PC-9 (cell line): Measurements from ENCODE around the gene AHRR. TPM values are rescaled to one million over a fixed set of nuclear protein-coding genes. Genes with fewer than 3 reads are reported as not detected.

Experiments
- BruUV-seq: library from RNA; stranded (reverse); fragments of 400-500 nt; replicated peaks from 2 replicates; lab custom pipeline; 2021; lab: Mats Ljungman, UMichigan
- CTCF ChIA-PET: fragments of 300-600 bp; sonication (Branson Sonifier 250); formaldehyde crosslinking; loops from one replicate; lab custom pipeline; 2022; ENCODE audit warnings: antibody characterized with exemption; lab: Charles Lee
- POLR2A ChIA-PET: fragments of 300-600 bp; sonication (Branson Sonifier 250); formaldehyde crosslinking; loops from one replicate; lab custom pipeline; 2022; ENCODE audit warnings: antibody characterized with exemption; ENCODE audit not compliant: unreplicated experiment; lab: Charles Lee
- DNase-seq, 2 experiments: peaks; one replicate each; pipeline versions ENCODE4 v3.0.0 to v3.0.0-alpha.2; 2015 to 2022; ENCODE audit warnings: mixed read lengths in 1 of 2
- H2AFZ ChIP-seq: fragments of 200-600 bp; sonication (generic); 2 replicates; pipeline ENCODE4 v1.8.1; 2017; ENCODE audit warnings: antibody characterized with exemption
- H3F3A ChIP-seq: fragments of 200-600 bp; sonication (generic); 2 replicates; pipeline ENCODE4 v1.8.1; 2017; ENCODE audit warnings: antibody characterized with exemption, mild to moderate bottlenecking, low read depth; ENCODE audit not compliant: insufficient read depth
- H3K27ac ChIP-seq: fragments of 200-600 bp; sonication (generic); 2 replicates; pipeline ENCODE4 v1.6.1; 2016; ENCODE audit warnings: mixed run types
- H3K27me3 ChIP-seq: fragments of 200-600 bp; sonication (generic); 2 replicates; pipeline ENCODE4 v1.6.1; 2016; ENCODE audit warnings: low read depth, mixed run types; ENCODE audit not compliant: insufficient read depth
- H3K36me3 ChIP-seq: fragments of 200-600 bp; sonication (generic); 2 replicates; pipeline ENCODE4 v1.6.1; 2016; ENCODE audit warnings: low read depth, mixed run types
- H3K4me1 ChIP-seq: fragments of 200-600 bp; sonication (generic); replicated peaks from 2 replicates; pipeline ENCODE4 v1.6.1; 2016; ENCODE audit warnings: mixed run types; ENCODE audit not compliant: insufficient read depth
- H3K4me2 ChIP-seq: fragments of 200-600 bp; sonication (generic); 2 replicates; pipeline ENCODE4 v1.6.1; 2017; ENCODE audit warnings: mixed run types
- H3K4me3 ChIP-seq: fragments of 200-600 bp; sonication (generic); 2 replicates; pipeline ENCODE4 v1.6.1; 2016; ENCODE audit warnings: mixed run types
- H3K79me2 ChIP-seq: fragments of 200-600 bp; sonication (generic); 2 replicates; pipeline ENCODE4 v1.6.1; 2017; ENCODE audit warnings: low read depth, mixed run types
- H3K9me2 ChIP-seq: fragments of 200-600 bp; sonication (generic); 2 replicates; pipeline ENCODE4 v1.8.1; 2017; ENCODE audit warnings: mild to moderate bottlenecking; ENCODE audit not compliant: insufficient read depth
- H3K9me3 ChIP-seq: fragments of 200-600 bp; sonication (generic); 2 replicates; pipeline ENCODE4 v1.8.1; 2016; ENCODE audit warnings: low read depth; ENCODE audit not compliant: insufficient read depth
- H4K20me1 ChIP-seq: fragments of 200-600 bp; sonication (generic); 2 replicates; pipeline ENCODE4 v1.8.1; 2017; ENCODE audit not compliant: insufficient read depth
- CTCF ChIP-seq: fragments of 200-600 bp; sonication (generic); conservative IDR thresholded peaks from 2 replicates; pipeline ENCODE4 v1.6.1; 2017; ENCODE audit warnings: mixed run types, antibody characterized with exemption, mild to moderate bottlenecking, moderate library complexity
- EZH2 ChIP-seq: fragments of 200-600 bp; sonication (generic); IDR thresholded peaks from 2 replicates; pipeline ENCODE4 v1.8.0; 2017; ENCODE audit warnings: antibody characterized with exemption, low read depth
- intact Hi-C: fragments of 100-400 bp; cut with micrococcal nuclease; formaldehyde crosslinking; loops from one replicate; pipeline ENCODE4 v1.10.0; 2022; ENCODE audit not compliant: unreplicated experiment
- total RNA-seq: library from RNA; stranded (reverse); gene quantifications from 2 replicates; pipeline ENCODE4 v1.2.3, GENCODE V29; 2021

The AHRR gene
- total RNA-seq, 1 experiment from 2014 or later: 7.2 TPM

GRCh38 chr5:454936-455335 lies 133.4 kb downstream of the AHRR start:
- peaks cover 31% of the 10 kb centered on the region for H4K20me1 ChIP-seq

GRCh38 chr5:455806-456205 lies 134.3 kb downstream of the AHRR start:
- Histone ChIP-seq H3K4me1 (peaks cover 23% of the 10 kb centered on the region), H3K79me2 (peaks cover 71% of the 10 kb centered on the region), H3K4me2 (no peak overlapping the region), H2AFZ (no peak overlapping the region), H3K4me3 (no peak overlapping the region), H3K36me3 (peaks cover 69% of the 10 kb centered on the region), H3K9me2 (no peaks in the 10 kb centered on the region), H3F3A (peaks cover 21% of the 10 kb centered on the region), H3K9me3 (no peaks in the 10 kb centered on the region), H4K20me1 (peaks cover 27% of the 10 kb centered on the region), H3K27me3 (no peaks in the 10 kb centered on the region), H3K27ac (no peak overlapping the region)
- TF ChIP-seq EZH2 (no peak), CTCF (no peak)
- CTCF ChIA-PET: no interaction called here
- POLR2A ChIA-PET: interaction anchor here (0.7 kb wide), 1 partner anchor 1317 kb away, joined by 4 read pairs; no protein-coding TSS in a partner anchor
- no peak for DNase-seq
- intact Hi-C loops: loop anchor here (5.0 kb wide), 1 partner anchor 456 kb away; no protein-coding TSS in a partner anchor
- no TSS peak for BruUV-seq

More at GRCh38 chr5:454936-455335, 133.4 kb downstream of the AHRR start:
- H3K79me2 ChIP-seq: peaks cover 62% of the 10 kb centered on the region
- no peak overlapping the region for H3K27ac ChIP-seq
- DNase-seq: no peak
- intact Hi-C loops: loop anchor here (5.0 kb wide), 1 partner anchor 457 kb away; no protein-coding TSS in a partner anchor
- H3K36me3 ChIP-seq: peaks cover 68% of the 10 kb centered on the region
- H3K9me2 ChIP-seq: no peaks in the 10 kb centered on the region
- H3K27me3 ChIP-seq: no peaks in the 10 kb centered on the region
- no peaks in the 10 kb centered on the region for H3K9me3 ChIP-seq
- ChIA-PET CTCF (no interaction called here), POLR2A (no interaction called here)
- no peak overlapping the region for H2AFZ ChIP-seq
- H3K4me2 ChIP-seq: no peak overlapping the region
- peaks cover 23% of the 10 kb centered on the region for H3K4me1 ChIP-seq
- H3F3A ChIP-seq: peaks cover 21% of the 10 kb centered on the region
- TF ChIP-seq CTCF (no peak), EZH2 (no peak)
- no peak overlapping the region for H3K4me3 ChIP-seq
- BruUV-seq: no TSS peak

- H3K79me2 ChIP-seq: peaks cover 70% of the 10 kb centered on the region
- CTCF ChIA-PET: no interaction called here
- H3K27me3 ChIP-seq: no peaks in the 10 kb centered on the region
- POLR2A ChIA-PET: no interaction called here
- no TSS peak for BruUV-seq
- H3K9me2 ChIP-seq: no peaks in the 10 kb centered on the region
- H3K27ac ChIP-seq: no peak overlapping the region
- peaks cover 27% of the 10 kb centered on the region for H4K20me1 ChIP-seq
- intact Hi-C loops: loop anchor here (5.0 kb wide), 1 partner anchor 456 kb away; no protein-coding TSS in a partner anchor
- H3K36me3 ChIP-seq: peaks cover 63% of the 10 kb centered on the region
- H3K4me2 ChIP-seq: no peak overlapping the region
- no peak overlapping the region for H3K4me3 ChIP-seq
- TF ChIP-seq EZH2: no peak
- TF ChIP-seq CTCF: no peak
- peaks cover 21% of the 10 kb centered on the region for H3F3A ChIP-seq
- no peak overlapping the region for H2AFZ ChIP-seq
- peaks cover 23% of the 10 kb centered on the region for H3K4me1 ChIP-seq
- H3K9me3 ChIP-seq: no peaks in the 10 kb centered on the region
- no peak for DNase-seq
These were observed 135.1 kb downstream of the AHRR start for GRCh38 chr5:456351-457194.
